Stimulated activated CD4-positive, alpha-beta T cell treated with anti-CD3 and anti-CD28 coated beads, Interleukin-1b, Interleukin-23, amount 100 ng/mL, for 4 hours (primary cell): ENCODE measurements around the gene BICC1.

Experiments
- DNase-seq, 2 donors: peaks; one replicate each; pipeline ENCODE4 v3.0.0-alpha.2; 2020; ENCODE audit warnings: low read depth in 2 of 2

Gene BICC1

GRCh38 chr10:58512491-58513187 is at the start of gene BICC1:
TSS of gene BICC1 (plus strand) at chr10:58512872. CDS start at chr10:58513144, 272 bp downstream.
- DNase-seq = no peak

- DNase-seq = no peak
These were observed 47.7 kb upstream of the BICC1 start for GRCh38 chr10:58464956-58465355.

- DNase-seq = no peak
These were observed 47.0 kb upstream of the BICC1 start for GRCh38 chr10:58465629-58466028.

GRCh38 chr10:58467931-58468635 is 44.6 kb upstream of the BICC1 start:
- no peak for DNase-seq

- DNase-seq = no peak
These were observed 38.7 kb upstream of the BICC1 start for GRCh38 chr10:58473976-58474375.

GRCh38 chr10:58475322-58476277 is 37.1 kb upstream of the BICC1 start:
- DNase-seq = no peak

- no peak for DNase-seq
These were observed 35.5 kb upstream of the BICC1 start for GRCh38 chr10:58477122-58477521.

GRCh38 chr10:58477902-58478301 is 34.8 kb upstream of the BICC1 start:
- DNase-seq = no peak

GRCh38 chr10:58479045-58479444 is 33.6 kb upstream of the BICC1 start:
- no peak for DNase-seq

- DNase-seq = no peak
These were observed 32.4 kb upstream of the BICC1 start for GRCh38 chr10:58480321-58480720.

GRCh38 chr10:58481569-58482109 is 31.0 kb upstream of the BICC1 start:
- DNase-seq = no peak

GRCh38 chr10:58486821-58487220 is 25.9 kb upstream of the BICC1 start:
- no peak for DNase-seq

- DNase-seq = no peak
These were observed 23.8 kb upstream of the BICC1 start for GRCh38 chr10:58488921-58489320.

GRCh38 chr10:58502956-58503355 is 9.7 kb upstream of the BICC1 start:
- DNase-seq = no peak

GRCh38 chr10:58508316-58508715 is 4.4 kb upstream of the BICC1 start:
- no peak for DNase-seq

- no peak for DNase-seq
These were observed 744 bp upstream of the BICC1 start for GRCh38 chr10:58511765-58512490.

- no peak for DNase-seq
These were observed 777 bp downstream of the BICC1 start for GRCh38 chr10:58513188-58514110.

GRCh38 chr10:58514111-58514770 is 1.6 kb downstream of the BICC1 start:
- DNase-seq = no peak

GRCh38 chr10:58515291-58515941 is 2.7 kb downstream of the BICC1 start:
- no peak for DNase-seq
